Superior temporal gyrus (tissue), 1 donor: ENCODE measurements around the gene CNTLN.
"Not testable (repeated sequence)": the region's sequence is repeated elsewhere in the genome, so short reads cannot be mapped to it uniquely, and the experiment has no call there.

Experiments used
- DNase-seq: peaks from one replicate; pipeline ENCODE4 v3.0.0-alpha.2; 2016; ENCODE audit errors: extremely low spot score

The CNTLN gene

DNA sequence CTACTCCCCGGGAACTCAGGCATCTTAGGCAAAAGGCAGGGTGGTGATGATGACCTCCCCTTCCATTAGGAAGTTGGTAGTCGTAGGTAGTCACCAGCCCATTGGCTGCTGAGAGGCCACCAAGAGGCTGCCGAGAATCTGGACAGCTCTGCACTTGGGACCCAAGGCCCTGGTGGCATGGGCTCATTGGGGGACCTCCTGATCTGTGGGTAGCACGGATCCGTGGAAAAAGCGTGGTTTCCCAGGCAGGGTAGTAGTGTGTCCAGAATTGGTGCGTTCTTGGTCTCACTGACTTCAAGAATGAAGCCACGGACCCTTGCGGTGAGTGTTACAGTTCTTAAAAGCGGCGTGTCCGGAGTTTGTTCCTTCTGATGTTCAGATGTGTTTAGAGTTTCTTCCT, 158.8 kb downstream of the CNTLN start:
- no peak for DNase-seq

DNA sequence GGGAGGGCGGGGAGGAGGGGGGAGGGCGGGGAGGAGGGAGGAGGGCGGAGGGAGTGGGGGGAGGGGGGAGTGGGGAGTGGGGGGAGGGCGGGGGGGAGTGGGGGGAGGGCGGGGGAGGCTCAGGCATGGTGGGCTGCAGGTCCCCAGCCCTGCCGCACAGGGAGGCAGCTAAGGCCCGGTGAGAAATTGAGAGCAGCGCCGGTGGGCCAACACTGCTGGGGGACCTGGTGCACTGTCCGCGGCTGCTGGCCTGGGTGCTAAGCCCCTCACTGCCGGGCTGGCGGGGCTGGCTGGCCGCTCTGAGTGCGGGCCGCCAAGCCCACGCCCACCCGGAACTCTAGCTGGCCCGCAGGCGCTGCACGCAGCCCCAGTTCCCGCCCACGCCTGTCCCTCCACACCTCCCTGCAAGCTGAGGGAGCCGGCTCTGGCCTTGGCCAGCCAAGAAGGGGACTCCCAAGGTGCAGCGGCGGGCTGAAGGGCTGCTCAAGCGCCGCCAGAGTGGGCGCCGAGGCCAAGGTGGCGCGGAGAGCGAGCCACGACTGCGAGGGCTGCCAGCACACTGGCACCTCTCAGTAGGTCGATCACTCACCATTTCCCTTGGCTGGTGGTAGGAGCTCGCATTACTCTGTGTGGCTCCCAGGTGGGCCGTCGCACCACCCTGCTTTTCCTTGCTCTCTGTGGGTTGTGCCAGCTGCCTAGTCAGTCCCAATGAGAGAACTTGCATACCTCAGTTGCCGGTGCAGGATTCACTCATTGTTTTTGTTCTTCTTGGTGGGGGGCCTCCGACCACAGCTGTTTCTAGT, 160.2 kb downstream of the CNTLN start:
- no peak for DNase-seq

DNA sequence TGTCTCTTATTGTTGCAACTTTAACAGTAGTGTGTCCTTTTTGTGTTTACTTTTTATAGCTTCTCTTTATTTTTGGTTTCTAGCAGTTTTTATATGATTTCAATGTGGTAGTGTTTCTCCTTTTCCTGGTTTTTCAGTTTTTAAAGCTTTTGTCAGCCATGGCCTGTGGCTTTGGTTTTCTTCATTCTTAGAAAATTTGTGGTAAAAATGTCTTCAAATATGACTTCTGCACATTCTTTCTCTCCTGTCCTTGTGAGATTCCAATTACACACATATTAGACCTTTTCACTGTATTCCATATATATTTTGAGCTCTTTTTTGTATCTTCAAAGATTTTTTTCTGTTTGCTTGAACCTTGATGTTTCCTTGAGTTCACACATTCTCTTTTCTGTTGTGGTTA, 180.5 kb downstream of the CNTLN start:
- no peak for DNase-seq

DNA sequence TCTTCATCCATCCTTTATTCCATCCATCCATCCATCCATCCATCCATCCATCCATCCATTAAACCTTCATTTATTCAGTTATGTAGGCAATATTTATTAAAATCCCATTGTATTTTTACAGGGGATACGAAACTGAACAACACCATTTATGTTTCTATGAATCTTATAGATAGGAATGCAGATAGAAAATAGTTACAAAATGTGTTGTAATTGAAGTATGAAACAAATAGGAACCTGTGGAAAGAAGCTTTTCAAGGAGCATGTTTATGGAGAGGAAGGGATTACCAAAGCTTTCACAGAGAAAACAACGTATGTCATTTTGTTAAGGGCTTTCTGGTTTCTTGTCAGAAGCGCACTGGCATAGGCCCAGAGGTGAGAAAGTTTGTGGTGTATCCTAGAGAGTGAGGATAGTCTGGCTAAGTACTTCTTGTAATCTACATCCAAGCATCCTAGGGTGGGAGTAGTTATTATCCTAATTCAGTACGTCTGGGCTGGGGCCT, 184.0 kb downstream of the CNTLN start:
- no peak for DNase-seq

DNA sequence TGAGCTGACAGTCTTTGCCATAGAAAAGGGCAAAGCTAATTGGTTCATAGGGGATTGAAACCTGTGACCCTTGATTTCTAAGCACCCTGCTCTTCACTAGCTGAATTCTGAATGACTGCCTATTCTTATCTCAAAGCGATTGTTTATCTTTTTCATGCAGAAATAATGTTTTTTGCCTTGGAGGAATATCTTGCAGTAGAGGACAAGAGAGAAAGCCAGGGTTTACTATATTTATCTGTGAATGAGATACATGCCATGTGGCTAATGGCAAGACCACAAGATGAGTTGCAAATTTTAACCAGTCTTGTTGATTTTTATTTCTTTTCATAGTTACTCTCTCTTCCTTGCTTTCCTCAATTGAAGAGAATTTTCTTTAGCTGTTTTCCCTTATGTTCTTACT, 185.0 kb downstream of the CNTLN start:
- DNase-seq, result no peak

DNA sequence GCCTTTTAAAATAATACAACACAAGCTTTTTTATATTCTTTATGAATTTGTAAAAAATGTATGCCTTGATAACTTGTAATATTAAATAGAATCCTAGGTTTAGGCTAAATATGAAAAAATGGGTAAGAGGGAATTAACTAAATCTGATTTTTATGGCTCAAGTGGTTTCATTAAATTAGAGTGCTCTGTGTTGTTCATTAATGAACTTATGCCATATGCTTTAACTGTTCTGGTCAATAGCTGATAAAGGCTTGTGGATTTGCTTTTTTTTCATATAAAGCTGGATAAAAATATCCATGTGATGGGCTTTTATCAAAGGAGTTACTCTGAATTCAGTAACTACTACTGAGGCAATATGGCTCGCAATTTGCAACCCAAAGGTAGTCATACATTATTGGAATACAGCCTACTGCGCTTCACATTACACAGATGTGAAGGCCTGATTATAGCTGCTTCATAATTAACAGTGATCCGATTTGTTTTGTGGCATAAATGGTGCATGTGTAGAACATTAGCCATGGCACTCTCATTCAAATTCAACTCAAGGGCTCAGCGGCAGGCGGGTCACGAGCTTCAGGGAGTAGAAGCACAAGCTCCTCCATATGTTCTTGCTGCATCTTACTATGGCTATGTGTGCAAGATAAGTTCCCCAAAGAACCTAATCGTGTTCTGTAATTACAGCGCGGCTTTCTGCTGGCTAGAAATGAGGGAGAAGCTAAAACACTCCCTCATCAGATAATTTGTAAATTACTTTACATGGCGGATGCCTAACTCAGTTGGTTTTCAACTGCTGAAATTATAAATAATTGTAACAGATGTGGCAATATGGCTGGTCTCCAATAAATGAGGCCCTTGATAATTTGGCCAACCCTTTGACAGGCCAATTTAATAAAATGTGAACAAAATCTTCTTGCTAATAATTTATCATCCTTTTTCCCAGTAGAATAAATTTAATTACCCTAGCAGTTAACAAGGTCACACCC, 188.3 kb downstream of the CNTLN start:
- DNase-seq, result no peak

DNA sequence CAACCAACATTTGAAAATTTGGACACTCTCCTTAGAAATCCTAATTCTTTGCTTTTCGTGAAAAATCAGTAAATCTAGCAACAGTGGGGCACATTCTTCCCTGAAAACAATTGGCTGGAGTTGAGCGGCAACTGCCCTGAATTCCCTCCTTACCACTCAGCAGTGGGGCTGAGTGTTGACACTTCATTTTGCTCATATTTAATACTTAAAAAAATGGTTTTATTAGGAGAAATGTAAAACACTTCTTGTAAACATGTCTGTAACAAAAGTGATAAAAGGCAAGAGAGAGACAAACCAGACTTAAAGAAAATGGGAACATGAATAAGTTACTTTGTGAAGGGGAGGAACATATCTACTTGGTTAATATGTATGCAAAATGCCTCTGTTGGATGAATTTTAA, 193.5 kb downstream of the CNTLN start:
- no peak for DNase-seq

DNA sequence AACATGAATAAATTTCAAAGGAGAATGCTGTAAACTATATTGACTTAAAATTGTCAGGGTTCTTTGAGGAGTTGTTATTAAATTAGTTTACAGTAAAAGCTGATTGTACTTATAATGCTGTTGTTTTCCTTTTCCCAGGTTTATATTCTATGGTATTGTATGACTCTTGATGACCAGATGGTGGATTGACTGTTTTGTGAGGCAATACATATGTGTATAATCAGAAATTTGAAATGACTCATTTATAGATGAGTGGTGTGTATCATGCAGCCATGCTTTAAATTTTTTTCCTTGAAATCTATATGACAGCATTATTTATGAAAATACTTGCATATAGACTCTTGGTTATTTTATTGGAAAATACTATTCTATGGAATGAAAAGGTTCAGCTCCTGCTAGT, 195.3 kb downstream of the CNTLN start:
- no peak for DNase-seq

DNA sequence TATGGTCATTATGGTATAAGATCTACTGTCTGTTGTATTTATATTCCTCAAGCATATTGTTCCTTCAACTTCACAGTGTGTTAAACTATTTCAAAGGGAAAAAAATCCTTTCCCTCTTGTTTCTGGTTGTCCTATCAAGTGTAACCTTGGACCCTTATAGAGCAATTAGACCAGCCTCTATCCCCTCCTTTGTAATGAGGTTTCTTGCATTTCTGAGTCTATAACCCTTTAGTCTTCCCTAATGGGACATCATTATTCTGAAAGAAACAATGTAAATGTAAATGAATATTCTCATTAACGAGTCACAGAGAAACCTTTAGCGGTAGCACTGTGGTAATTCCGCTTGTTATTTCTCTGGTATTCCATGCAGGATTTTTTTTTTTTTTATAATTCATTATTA, 197.3 kb downstream of the CNTLN start:
- DNase-seq, result no peak

DNA sequence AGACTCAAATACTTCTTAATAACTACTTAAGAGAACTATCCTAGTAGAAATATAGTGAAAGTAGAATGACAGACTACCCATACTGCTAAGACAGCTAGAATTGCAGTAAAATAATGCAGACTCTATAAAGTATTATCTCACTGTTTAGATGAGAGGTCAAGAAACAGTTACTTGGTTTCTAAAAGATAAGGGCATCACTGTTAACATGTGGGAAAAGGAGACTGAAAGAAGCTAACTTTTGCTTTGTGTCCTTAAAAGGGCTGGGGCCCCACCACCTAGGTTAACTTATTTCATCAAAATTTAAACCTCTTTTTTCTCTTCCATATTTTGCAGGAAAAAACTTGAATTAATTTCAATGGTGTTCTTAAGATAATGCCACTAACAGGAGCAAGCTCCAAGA, 204.3 kb downstream of the CNTLN start:
- DNase-seq, result no peak

DNA sequence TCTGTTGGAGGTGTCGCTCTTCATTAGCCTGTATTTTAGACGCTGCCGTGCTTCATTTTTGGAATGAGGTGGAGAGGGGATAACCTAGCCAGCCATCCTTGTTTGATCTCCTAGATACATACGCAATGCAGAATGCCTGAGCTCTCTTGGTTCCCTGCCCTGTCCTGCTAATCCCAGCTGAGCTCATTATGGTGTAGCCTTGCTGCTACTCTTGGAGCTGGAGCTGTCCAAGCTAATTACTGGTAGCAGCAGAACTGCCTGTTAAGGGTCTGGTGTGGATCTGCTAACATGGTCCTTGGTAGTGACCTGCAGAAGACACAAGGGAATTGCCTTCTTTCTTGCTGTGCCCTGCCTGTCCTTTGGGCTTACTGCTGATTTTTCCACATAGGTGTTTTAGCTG, 207.9 kb downstream of the CNTLN start:
- DNase-seq, result no peak

DNA sequence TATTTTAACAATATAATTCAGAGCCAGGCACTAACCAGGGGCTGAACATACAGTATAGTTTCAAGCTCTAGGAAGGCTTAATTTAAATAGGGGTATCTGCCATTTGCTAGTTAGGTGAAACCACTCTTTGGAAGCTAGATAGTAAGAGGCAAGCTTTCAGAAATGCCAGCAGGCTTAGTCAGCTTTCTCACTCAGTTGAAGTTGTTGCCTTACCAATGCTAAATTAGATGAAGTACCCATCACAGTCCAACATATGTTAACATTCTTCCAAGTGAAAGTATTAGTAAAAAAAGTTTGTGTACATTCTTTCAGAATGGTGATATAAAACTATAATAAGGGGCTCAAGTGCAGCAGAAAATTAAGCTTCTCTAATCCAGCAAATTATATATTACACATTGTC, 215.0 kb downstream of the CNTLN start:
- DNase-seq, result no peak

DNA sequence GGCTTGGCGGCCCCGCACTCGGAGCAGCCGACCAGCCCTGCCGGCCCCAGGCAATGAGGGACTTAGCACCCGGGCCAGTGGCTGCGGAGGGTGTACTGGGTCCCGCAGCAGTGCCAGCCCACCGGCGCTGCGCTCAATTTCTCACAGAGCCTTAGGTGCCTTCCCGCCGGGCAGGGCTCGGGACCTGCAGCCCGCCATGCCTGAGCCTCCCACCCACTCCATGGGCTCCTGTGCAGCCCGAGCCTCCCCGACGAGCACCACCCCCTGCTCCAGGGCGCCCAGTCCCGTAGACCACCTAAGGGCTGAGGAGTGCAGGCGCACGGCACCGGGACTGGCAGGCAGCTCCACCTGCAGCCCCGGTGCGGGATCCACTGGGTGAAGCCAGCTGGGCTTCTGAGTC, 219.2 kb downstream of the CNTLN start:
- not testable (repeated sequence) for DNase-seq

DNA sequence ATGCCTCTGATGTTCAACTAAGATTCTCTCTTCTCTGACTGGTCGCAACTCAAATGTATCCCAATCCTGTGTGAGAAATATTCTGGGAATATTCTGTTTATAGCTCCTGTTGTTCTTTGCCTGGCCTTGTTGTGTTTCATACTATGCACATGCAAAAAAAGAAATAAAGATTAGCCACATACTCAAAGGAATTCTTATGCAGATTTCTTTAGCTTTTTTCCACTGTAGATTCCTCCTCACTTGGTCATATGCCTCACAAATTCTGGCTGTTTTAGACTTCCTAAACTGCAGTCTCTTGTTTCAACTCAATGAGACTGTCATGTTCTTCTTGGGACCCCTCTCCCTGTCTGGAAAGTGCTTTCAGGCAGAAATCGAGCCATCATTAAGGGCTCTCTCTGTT, 226.5 kb downstream of the CNTLN start:
- no peak for DNase-seq

DNA sequence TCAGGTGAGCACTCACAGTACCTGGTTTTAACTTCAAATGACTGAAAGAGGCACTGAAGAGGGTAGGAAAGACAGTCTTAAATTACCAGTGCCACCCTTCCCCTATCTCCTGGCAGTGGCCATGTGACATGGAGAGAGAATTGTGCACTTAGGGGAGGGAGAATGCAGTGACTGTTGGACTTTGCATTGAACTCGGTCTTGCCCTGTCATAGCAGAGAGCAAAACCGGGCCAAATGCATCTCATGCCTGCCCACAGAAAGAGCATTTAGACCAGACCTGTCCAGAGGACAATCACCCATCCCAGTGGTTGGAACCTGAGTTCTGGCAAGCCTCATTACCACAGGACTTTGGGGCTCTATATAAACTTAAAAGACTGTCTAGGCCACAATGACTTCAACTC, 232.2 kb downstream of the CNTLN start:
- no peak for DNase-seq

DNA sequence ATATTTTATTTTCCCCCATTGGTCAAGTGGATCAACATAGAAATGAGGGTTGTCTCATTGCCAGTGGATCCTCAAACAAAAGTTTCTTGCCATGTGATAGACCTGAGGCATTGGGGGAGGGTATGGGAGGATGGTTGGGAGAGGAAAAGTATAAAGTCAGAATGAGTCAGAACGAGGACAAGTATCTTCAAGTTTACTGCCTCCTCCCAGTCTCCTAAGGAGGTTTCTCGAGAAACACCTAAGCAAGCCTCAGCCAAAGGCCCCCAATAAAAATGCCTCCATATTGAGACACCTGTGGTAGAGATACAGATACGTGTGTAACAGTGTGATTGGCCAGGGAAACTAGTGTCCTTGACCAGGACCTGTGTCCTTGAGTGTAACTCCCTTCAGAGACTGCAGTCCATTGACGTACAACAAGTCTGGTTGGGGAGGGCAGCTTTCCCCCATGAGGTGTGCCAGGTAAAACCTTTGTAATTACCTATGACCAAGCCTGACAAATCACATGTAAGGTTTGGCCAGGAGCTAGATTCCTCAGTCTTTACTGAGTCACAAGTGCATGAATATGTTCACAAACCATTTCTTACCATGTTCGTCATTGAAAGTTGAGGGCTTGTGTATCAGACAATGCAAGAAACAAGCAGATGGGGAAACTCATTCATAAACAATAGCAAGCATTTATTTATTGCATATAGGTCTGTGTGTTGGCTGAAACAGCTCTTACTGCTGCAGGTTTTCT, 245.5 kb downstream of the CNTLN start:
- DNase-seq, result no peak

DNA sequence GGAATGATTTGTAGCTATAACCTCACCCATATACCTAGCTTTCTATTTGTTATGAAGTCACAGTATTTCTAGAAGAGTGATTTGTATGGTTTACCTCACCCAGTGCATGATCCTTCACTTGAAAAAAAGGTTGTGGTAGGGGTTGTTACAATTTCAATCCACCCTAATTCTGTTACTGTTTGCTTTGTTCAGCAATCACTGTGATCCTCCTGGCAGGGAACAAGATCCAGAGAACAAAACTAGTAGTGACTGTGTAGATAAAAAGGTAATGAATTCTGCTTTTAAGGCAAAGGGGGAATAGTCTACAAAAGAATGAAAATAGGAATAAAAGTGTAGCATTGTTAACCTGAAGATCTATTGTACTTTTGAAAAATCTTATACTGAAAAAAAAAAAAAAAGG, 252.7 kb downstream of the CNTLN start:
- DNase-seq, result no peak

DNA sequence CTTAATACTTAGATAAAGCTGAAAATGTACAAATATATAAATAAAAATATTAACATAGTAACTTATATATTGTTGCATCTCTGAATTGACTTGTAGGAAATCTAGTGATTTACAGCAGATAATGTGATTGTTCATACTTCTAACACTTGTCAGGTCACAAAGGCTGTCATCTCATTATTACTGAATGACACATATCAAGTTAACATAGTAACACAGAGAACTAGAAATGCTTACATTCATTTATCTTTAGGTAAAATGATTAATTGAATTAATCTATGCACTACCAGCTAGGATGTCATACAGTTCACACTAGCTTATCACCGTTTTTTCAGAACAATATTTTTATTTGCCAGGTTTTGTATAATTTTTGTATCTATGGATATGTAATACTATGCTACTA, 254.2 kb downstream of the CNTLN start:
- DNase-seq, result no peak

DNA sequence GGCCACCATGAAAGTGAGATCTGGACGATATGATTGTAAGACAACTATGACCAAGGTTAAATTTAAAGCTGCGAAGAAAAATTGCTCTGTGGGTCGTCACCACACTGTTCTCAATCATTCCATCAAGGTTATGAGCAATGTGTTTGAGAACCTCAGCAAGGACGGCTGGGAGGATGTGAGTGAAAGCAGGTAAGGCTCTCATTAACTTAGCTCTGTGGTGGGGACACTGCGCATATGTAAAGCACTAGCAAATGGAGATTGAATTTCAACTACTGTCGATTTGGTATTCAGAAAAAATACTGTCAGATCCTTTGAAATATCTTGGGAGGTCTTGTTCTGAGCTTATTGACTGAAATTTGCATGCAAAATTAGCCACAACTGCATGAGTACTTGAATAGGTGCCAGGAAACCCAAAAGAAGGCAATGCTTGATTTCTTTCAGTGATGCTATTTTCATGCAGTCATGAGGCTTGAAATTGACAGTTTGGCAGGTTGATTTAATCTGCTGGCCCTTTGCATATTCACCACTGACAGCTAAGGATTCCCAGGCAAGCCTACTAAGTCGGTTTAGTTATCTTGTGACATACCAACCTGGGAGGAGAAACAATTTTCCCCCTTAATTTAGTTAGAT, 260.2 kb downstream of the CNTLN start:
- no peak for DNase-seq

DNA sequence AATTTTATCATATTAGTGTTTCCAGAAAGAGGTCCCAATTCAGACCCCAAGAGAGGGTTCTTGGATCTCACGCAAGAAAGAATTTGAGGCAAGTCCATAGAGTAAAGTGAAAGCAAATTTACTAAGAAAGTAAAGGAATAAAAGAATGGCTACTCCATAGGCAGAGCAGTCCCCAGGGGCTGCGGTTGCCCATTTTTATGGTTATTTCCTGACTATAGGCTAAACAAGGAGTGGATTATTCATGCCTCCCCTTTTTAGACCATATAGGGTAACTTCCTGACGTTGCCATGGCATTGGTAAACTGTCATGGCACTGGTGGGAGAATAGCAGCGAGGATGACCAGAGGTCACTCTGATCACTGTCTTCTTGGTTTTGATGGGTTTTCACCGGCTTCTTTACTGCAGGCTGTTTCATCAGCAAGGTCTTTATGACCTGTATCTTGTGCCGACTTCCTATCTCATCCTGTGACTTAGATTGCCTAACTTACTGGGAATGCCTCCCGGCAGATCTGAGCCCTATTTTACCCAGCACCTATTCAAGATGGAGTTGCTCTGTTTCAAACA, 262.4 kb downstream of the CNTLN start:
- DNase-seq, result not testable (repeated sequence)

DNA sequence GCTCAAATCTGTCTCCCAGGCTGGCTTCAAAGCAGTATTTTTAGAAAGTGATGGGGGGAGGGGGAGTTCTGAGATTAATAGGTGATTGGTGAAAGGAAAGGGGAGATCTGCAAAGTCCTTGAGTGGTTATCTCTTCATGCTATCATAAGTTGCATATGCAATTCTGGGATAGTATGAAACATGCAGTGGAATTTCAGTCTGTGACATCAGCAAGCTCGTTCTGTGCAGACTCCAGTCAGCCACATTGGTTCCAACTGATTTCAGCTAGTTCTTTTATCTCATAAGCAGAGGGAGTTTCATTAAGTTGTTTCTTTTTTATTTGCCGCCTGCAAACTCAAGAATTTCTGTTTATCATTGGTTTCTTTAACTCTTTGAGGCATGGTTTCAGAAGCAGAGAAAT, 263.5 kb downstream of the CNTLN start:
- DNase-seq, result no peak
